ENCODE data around the gene VPS18. TPM values are rescaled to one million over a fixed set of nuclear protein-coding genes. Genes with fewer than 3 reads are reported as not detected.
"Not testable (repeated sequence)": the region's sequence is repeated elsewhere in the genome, so short reads cannot be mapped to it uniquely, and the experiment has no call there.

Gene VPS18
- polyA plus RNA-seq (ENCODE audit: insufficient read length in 4 of 4) = 10 to 100 TPM; 15.3 to 19.7 (median 16.8) TPM

- DNase-seq (ENCODE audit: low read depth in 4 of 4, low spot score in 3 of 4) = peak; percentile 94 to 99 (median 96)
These were observed at the start of gene VPS18 for GRCh38 chr15:40893733-40894680. Gene VPS18 (plus strand): TSS chr15:40894450. CDS start chr15:40894769, 319 bp downstream.

GRCh38 chr15:40844696-40845030, 49.6 kb upstream of the VPS18 start:
- no peak for DNase-seq (ENCODE audit: low read depth in 4 of 4, low spot score in 3 of 4)

GRCh38 chr15:40845036-40845435, 49.2 kb upstream of the VPS18 start:
- DNase-seq (ENCODE audit: low read depth in 4 of 4, low spot score in 3 of 4) = no peak

- DNase-seq (ENCODE audit: low read depth in 4 of 4, low spot score in 3 of 4) = no peak
These were observed 48.6 kb upstream of the VPS18 start for GRCh38 chr15:40845511-40846284.

GRCh38 chr15:40846841-40847222, 47.4 kb upstream of the VPS18 start:
- DNase-seq (ENCODE audit: low read depth in 4 of 4, low spot score in 3 of 4) = no peak

- DNase-seq (ENCODE audit: low read depth in 4 of 4, low spot score in 3 of 4) = peak in 2 of 4 donors; percentile 77 to 78
These were observed 46.9 kb upstream of the VPS18 start for GRCh38 chr15:40847223-40847961.

GRCh38 chr15:40850576-40851112, 43.6 kb upstream of the VPS18 start:
- DNase-seq (ENCODE audit: low read depth in 4 of 4, low spot score in 3 of 4) = no peak

GRCh38 chr15:40852529-40852928, 41.7 kb upstream of the VPS18 start:
- DNase-seq (ENCODE audit: low read depth in 4 of 4, low spot score in 3 of 4) = no peak

- DNase-seq (ENCODE audit: low read depth in 4 of 4, low spot score in 3 of 4) = no peak
These were observed 40.9 kb upstream of the VPS18 start for GRCh38 chr15:40853241-40853890.

GRCh38 chr15:40854161-40854560, 40.1 kb upstream of the VPS18 start:
- no peak for DNase-seq (ENCODE audit: low read depth in 4 of 4, low spot score in 3 of 4)

- no peak for DNase-seq (ENCODE audit: low read depth in 4 of 4, low spot score in 3 of 4)
These were observed 38.5 kb upstream of the VPS18 start for GRCh38 chr15:40855706-40856234.

GRCh38 chr15:40856746-40857145, 37.5 kb upstream of the VPS18 start:
- no peak for DNase-seq (ENCODE audit: low read depth in 4 of 4, low spot score in 3 of 4)

- DNase-seq (ENCODE audit: low read depth in 4 of 4, low spot score in 3 of 4) = peak in 2 of 4 donors; percentile 70
These were observed 36.5 kb upstream of the VPS18 start for GRCh38 chr15:40857601-40858341.

GRCh38 chr15:40858706-40859105, 35.5 kb upstream of the VPS18 start:
- DNase-seq (ENCODE audit: low read depth in 4 of 4, low spot score in 3 of 4) = no peak

- DNase-seq (ENCODE audit: low read depth in 4 of 4, low spot score in 3 of 4) = peak in 2 of 4 donors; percentile 62 to 65
These were observed 34.9 kb upstream of the VPS18 start for GRCh38 chr15:40859206-40859851.

- DNase-seq (ENCODE audit: low read depth in 4 of 4, low spot score in 3 of 4) = not testable (repeated sequence)
These were observed 33.1 kb upstream of the VPS18 start for GRCh38 chr15:40861147-40861546.

GRCh38 chr15:40863660-40864270, 30.5 kb upstream of the VPS18 start:
- DNase-seq (ENCODE audit: low read depth in 4 of 4, low spot score in 3 of 4) = no peak

GRCh38 chr15:40867199-40867598, 27.1 kb upstream of the VPS18 start:
- DNase-seq (ENCODE audit: low read depth in 4 of 4, low spot score in 3 of 4) = no peak

All from right renal pelvis (tissue), 4 donors.